Subcutaneous adipose tissue (tissue), 4 donors: ENCODE results near the gene CLIC3. TPM values are rescaled to one million over a fixed set of nuclear protein-coding genes. Genes with fewer than 3 reads are reported as not detected.

ENCODE experiments used
- total RNA-seq, 4 donors: library from RNA; depleted of rRNA; stranded (reverse); fragments of >200 nt; gene quantifications; one replicate each; pipeline ENCODE4 v1.1.0, GENCODE V29; 2016
- TF ChIP-seq, protein P1 (sequence below): fragments of 450-650 bp; IDR thresholded peaks from one replicate; pipeline ENCODE4 v1.5.1; 2016; ENCODE audit warnings: low read depth, mild to moderate bottlenecking, control low read depth, antibody characterized with exemption, moderate library complexity

CLIC3 gene
- total RNA-seq, 4 donors from 2014 or later = 1.8 to 2.2 TPM; not detected in 2

DNA sequence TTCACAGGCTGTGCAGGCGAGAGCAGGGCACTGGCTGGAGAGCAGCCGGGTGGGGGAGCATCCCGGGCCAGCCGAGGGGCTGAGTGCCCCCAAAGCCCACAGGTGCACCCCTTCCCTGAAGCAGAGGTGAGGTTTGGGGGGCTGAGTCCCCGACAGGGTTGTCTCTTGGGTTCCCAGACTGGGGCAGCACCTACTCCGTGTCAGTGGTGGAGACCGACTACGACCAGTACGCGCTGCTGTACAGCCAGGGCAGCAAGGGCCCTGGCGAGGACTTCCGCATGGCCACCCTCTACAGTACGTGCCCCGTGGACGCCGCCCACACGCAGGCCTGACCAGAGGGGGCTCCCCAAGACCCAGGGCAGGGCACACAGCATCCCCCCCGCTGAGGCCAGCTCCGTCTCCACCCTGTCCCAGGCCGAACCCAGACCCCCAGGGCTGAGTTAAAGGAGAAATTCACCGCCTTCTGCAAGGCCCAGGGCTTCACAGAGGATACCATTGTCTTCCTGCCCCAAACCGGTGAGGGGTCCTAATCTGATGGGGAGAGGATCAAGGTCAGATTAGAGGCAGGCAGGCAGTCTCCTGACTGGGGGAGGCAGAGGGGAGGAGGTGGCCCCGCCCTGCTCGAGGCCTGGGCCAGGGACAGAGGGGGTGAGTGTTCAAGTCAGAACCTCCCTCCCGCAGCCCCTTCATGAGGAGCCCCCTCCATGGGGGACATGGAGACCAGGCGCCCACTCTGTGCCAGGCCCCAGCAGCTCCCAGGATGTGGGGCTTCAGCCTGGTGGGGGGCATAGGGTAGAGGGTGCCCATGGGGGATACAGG, 16.4 kb downstream of the CLIC3 start:
- TF ChIP-seq, protein P1, sequence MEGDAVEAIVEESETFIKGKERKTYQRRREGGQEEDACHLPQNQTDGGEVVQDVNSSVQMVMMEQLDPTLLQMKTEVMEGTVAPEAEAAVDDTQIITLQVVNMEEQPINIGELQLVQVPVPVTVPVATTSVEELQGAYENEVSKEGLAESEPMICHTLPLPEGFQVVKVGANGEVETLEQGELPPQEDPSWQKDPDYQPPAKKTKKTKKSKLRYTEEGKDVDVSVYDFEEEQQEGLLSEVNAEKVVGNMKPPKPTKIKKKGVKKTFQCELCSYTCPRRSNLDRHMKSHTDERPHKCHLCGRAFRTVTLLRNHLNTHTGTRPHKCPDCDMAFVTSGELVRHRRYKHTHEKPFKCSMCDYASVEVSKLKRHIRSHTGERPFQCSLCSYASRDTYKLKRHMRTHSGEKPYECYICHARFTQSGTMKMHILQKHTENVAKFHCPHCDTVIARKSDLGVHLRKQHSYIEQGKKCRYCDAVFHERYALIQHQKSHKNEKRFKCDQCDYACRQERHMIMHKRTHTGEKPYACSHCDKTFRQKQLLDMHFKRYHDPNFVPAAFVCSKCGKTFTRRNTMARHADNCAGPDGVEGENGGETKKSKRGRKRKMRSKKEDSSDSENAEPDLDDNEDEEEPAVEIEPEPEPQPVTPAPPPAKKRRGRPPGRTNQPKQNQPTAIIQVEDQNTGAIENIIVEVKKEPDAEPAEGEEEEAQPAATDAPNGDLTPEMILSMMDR = no peak

DNA sequence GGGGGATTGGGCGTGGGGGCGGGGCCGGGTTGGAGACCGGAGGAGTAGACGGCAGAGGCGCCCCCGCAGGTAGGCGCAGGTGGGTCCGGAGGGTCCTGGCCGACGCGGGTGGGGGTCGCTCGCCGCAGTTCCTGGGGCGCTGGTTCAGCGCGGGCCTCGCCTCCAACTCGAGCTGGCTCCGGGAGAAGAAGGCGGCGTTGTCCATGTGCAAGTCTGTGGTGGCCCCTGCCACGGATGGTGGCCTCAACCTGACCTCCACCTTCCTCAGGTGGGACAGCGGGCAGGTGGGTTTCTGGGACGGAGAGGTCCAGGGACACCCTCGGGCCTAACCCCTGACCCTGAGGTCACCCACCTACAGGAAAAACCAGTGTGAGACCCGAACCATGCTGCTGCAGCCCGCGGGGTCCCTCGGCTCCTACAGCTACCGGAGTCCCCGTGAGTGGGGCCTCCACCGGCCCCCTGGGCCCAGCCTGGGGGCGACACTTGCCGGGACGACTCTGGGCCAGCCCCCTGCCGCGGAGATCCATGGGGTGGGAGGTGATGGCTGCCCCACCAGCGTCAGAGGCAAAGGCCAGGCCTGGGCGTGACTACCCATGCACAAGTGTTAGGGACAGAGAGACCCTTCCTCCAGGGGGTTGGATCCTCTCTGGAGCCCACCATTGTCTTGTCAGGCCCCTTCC, 17.4 kb downstream of the CLIC3 start:
- TF ChIP-seq, protein P1 = no peak

DNA sequence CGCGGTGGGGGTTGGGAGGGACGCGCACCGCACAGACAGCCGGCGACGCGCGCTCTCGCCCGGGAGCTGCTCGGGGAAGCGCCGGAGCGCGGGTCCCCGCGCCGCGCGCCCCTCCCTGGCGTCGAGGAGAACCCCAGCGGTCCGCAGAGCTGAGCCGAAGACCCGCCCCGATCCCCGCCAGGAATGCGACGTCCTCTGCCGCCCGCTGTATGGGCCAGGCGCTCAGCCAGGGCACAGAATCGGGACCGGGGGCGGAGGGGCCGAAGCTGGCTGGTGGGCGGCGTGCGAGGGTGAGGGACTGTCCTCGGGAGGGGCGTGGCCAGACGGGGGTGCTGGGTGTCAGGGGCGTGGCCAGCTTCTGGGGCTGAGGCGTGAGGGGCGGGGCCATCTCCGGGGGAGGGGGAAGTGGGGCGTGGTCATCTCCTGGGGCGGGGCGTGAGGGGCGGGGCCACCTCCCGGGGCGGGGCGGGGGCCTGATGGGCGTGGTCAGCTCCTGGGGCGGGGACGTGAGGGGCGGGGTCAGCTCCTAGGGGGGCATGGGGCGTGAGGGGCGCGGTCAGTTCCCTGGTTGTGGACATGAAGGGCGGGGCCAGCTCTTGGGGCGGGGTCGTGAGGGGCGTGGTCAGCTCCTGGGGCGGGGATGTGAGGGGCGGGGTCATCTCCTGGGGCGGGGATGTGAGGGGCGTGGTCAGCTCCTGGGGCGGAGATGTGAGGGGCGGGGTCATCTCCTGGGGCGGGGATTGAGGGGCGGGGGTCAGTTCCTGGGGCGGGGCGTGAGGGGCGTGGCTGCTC, 18.1 kb downstream of the CLIC3 start:
- TF ChIP-seq, protein P1 = no peak

DNA sequence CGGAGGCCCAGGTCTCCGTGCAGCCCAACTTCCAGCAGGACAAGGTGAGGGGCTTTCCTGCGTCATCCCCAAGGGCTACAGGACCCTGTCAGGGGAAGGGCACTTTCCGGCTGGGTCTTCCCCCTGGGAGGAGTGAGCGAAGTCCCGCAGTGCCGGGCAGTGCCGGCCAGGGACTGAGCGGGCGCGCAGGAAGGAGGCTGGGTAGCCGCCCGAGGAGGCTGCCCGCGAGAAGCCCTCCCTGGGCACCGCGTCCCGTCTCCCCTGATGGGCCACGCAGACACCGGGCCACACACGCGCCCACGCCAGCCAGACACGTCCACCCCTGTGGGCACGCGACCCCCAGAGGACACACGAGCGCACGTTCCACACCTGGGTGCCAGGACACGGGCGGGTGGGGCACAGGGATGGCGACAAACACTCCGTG, 18.7 kb downstream of the CLIC3 start:
- TF ChIP-seq, protein P1 = no peak

DNA sequence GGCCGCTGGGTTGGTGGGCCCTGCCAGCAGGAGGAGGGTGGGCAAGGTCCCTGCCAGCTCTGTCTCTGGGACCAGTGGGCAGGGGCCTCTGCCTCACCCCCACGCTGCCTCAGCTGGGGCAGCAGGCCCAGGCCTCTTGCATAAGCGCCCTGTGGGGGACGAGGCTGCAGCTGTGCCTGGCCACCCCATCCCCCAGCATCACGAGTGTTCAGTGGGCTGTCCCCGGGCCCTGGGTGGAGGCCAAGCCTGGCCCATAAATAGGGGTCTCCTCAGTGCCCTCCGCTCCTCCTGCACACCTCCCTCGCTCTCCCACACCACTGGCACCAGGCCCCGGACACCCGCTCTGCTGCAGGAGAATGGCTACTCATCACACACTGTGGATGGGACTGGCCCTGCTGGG, 19.1 kb downstream of the CLIC3 start, which contains the start of gene PTGDS:
TSS of gene PTGDS (plus strand) at position 282 of the 400 bp plus-strand sequence. CDS start at position 357, 75 bp downstream.
- TF ChIP-seq, protein P1 = no peak

DNA sequence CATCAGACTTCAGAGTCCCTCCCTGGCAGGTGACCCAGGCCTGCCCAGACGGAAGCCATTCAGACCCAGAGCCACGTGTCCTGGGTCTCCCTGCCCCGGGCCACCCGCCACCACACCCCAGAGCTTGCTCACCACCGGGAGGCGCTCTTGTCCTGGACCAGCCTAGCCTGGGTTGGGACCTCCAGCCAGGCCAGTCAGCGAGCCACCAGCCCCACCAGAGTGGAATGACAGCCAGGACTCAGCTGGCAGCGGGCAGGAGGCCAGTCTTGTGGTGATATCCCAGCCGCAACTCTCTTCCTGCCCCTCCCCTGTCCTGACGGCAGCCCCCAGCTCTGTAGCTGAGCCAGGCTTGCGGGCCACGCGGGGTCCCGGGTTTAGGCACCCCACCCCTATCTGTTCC, 20.7 kb downstream of the CLIC3 start:
- TF ChIP-seq, protein P1 = no peak
